MCF 10A (cell line): ENCODE measurements around the gene IRF2BP1. TPM values are rescaled to one million over a fixed set of nuclear protein-coding genes. Genes with fewer than 3 reads are reported as not detected.

Experiments used
- BruUV-seq: library from RNA; stranded (reverse); fragments of 400-500 nt; replicated peaks from 2 replicates; lab custom pipeline; 2021; lab: Mats Ljungman, UMichigan
- CTCF ChIA-PET: fragments of 300-600 bp; sonication (Branson Sonifier 250); formaldehyde crosslinking; extraction: SDS; loops from one replicate; lab custom pipeline; 2021; ENCODE audit warnings: antibody characterized with exemption, inconsistent platforms; lab: Yijun Ruan, JAX
- POLR2A ChIA-PET: fragments of 300-600, 350-650 bp; sonication (Branson Sonifier 250); formaldehyde crosslinking; extraction: SDS; loops from one replicate; lab custom pipeline; 2020; ENCODE audit warnings: antibody characterized with exemption, inconsistent platforms; lab: Yijun Ruan, JAX
- DNase-seq: peaks from one replicate; pipeline ENCODE4 v3.0.0-alpha.2; 2018; ENCODE audit not compliant: unreplicated experiment
- H3K27ac Mint-ChIP-seq: one replicate; pipeline ENCODE4 v1.8.0; 2022; ENCODE audit warnings: mild to moderate bottlenecking, low read depth, mixed read lengths; ENCODE audit not compliant: unreplicated experiment
- H3K27me3 Mint-ChIP-seq: one replicate; pipeline ENCODE4 v1.8.0; 2022; ENCODE audit warnings: mixed read lengths; ENCODE audit not compliant: insufficient read depth, unreplicated experiment
- H3K36me3 Mint-ChIP-seq: one replicate; pipeline ENCODE4 v1.8.0; 2022; ENCODE audit warnings: mild to moderate bottlenecking, moderate library complexity, mixed read lengths; ENCODE audit not compliant: insufficient read depth, unreplicated experiment
- H3K4me1 Mint-ChIP-seq: one replicate; pipeline ENCODE4 v1.8.0; 2022; ENCODE audit warnings: mixed read lengths; ENCODE audit not compliant: insufficient read depth, unreplicated experiment
- H3K4me3 Mint-ChIP-seq: one replicate; pipeline ENCODE4 v1.8.0; 2022; ENCODE audit warnings: mild to moderate bottlenecking, moderate library complexity, mixed read lengths; ENCODE audit not compliant: unreplicated experiment
- H3K9me3 Mint-ChIP-seq: one replicate; pipeline ENCODE4 v1.8.0; 2022; ENCODE audit warnings: mixed read lengths; ENCODE audit not compliant: unreplicated experiment
- intact Hi-C: fragments of 100-400 bp; cut with micrococcal nuclease; formaldehyde crosslinking; loops from 2 replicates; pipeline ENCODE4 v1.14.1; 2022
- total RNA-seq: library from RNA; stranded (reverse); gene quantifications from 2 replicates; pipeline ENCODE4 v1.2.3, GENCODE V29; 2022
- TF ChIP-seq, protein P1 (sequence below): fragments of 200-600 bp; IDR thresholded peaks from one replicate; pipeline ENCODE4 v1.8.0; 2022; ENCODE audit warnings: antibody characterized with exemption, mild to moderate bottlenecking; ENCODE audit not compliant: unreplicated experiment

Gene IRF2BP1
- total RNA-seq, 1 experiment from 2014 or later = 18.1 TPM

DNA sequence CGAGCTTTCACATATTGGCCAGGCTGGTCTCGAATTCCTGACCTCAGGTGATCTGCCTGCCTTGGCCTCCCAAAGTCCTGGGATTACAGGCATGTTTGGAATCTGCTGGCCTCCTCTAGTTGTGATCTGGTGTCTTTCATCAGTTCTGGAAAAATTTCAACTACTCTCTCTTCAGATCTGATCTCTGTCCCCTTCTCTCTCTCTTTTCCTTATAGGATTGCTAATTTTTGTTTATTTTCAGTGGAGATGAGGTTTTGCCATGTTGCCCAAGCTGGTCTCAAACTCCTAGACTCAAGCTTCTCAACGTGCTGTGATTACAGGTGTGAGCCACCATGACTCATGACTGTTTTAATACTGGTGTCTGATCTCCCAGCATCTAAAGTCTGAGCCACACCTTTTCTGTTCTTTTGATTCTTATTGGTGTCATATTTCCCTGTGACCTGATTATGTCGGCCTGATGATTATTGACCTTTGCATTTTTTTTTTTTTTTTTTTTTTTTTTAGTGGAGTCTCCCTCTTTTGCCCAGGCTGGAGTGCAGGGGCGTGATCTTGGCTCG is 39.0 kb upstream of the IRF2BP1 start:
- H3K27ac Mint-ChIP-seq = no peak overlapping the region
- peaks cover 17% of the 10 kb centered on the region for H3K4me1 Mint-ChIP-seq
- H3K9me3 Mint-ChIP-seq = no peaks in the 10 kb centered on the region
- BruUV-seq = no TSS peak
- H3K27me3 Mint-ChIP-seq = peaks cover 7% of the 10 kb centered on the region
- CTCF ChIA-PET = no interaction called here
- TF ChIP-seq, protein P1, sequence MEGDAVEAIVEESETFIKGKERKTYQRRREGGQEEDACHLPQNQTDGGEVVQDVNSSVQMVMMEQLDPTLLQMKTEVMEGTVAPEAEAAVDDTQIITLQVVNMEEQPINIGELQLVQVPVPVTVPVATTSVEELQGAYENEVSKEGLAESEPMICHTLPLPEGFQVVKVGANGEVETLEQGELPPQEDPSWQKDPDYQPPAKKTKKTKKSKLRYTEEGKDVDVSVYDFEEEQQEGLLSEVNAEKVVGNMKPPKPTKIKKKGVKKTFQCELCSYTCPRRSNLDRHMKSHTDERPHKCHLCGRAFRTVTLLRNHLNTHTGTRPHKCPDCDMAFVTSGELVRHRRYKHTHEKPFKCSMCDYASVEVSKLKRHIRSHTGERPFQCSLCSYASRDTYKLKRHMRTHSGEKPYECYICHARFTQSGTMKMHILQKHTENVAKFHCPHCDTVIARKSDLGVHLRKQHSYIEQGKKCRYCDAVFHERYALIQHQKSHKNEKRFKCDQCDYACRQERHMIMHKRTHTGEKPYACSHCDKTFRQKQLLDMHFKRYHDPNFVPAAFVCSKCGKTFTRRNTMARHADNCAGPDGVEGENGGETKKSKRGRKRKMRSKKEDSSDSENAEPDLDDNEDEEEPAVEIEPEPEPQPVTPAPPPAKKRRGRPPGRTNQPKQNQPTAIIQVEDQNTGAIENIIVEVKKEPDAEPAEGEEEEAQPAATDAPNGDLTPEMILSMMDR = no peak
- intact Hi-C loops = no loop called here
- H3K4me3 Mint-ChIP-seq = no peak overlapping the region
- no peak for DNase-seq
- no peaks in the 10 kb centered on the region for H3K36me3 Mint-ChIP-seq
- POLR2A ChIA-PET = interaction anchor here (0.7 kb wide), 1 partner anchor 70 kb away, joined by 4 read pairs; the partner anchor contains the start of gene CCDC61

DNA sequence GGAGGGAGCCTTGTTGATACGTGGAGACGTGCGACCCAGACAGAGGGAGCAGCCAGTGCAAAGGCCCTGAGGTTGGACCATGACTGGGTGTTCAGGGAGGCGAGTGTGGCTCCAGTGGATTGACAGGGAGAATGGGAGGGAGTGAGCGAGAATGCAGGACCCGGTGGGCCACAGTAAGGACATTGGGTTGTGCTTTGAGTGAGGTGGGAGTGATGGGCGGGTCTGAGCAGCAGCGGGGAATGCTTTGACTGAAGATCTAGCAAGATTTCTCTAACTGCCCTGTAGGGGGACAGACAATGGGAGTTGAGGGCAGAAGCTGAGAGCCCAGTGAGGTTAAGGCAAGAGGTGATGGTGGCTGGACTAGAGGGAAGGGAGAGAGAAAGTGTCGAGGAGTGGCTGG is 36.3 kb upstream of the IRF2BP1 start:
- TF ChIP-seq, protein P1 = no peak
- ChIA-PET CTCF (no interaction called here), POLR2A (no interaction called here)
- no TSS peak for BruUV-seq
- Mint-ChIP-seq H3K9me3 (no peaks in the 10 kb centered on the region), H3K36me3 (no peaks in the 10 kb centered on the region), H3K4me3 (no peak overlapping the region), H3K27ac (no peak overlapping the region), H3K27me3 (peaks cover 15% of the 10 kb centered on the region), H3K4me1 (peaks cover 6% of the 10 kb centered on the region)
- intact Hi-C loops = no loop called here
- no peak for DNase-seq

DNA sequence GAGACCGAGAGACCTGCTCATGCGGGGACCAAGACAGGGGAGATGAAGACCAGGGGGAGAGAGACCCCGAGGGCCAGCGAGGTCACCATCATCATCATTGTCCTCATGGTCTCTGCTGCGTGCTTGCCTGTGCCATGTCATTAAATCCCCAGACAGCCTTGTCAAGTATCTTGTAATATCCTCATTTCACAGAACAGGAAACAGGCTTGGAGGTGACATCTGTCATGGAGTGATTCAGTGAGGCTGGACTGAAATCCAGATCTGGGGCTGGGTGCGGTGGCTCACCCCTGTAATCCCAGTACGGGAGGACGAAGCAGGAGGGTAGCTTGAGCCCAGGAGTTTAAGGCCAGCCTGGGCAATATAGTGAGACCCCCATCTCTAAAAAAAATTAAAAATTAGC is 34.5 kb upstream of the IRF2BP1 start:
- intact Hi-C loops = no loop called here
- no peak overlapping the region for H3K27ac Mint-ChIP-seq
- BruUV-seq = no TSS peak
- peaks cover 5% of the 10 kb centered on the region for H3K4me1 Mint-ChIP-seq
- POLR2A ChIA-PET = interaction anchor here (1.1 to 2.5 kb wide), 2 partner anchors 18 to 74 kb away, joined by 3 to 9 read pairs; partner anchors contain the start of genes CCDC61 and MYPOP
- H3K4me3 Mint-ChIP-seq = no peak overlapping the region
- peaks cover 25% of the 10 kb centered on the region for H3K27me3 Mint-ChIP-seq
- no peak for DNase-seq
- H3K9me3 Mint-ChIP-seq = no peaks in the 10 kb centered on the region
- TF ChIP-seq, protein P1 = no peak
- CTCF ChIA-PET = no interaction called here
- no peaks in the 10 kb centered on the region for H3K36me3 Mint-ChIP-seq

DNA sequence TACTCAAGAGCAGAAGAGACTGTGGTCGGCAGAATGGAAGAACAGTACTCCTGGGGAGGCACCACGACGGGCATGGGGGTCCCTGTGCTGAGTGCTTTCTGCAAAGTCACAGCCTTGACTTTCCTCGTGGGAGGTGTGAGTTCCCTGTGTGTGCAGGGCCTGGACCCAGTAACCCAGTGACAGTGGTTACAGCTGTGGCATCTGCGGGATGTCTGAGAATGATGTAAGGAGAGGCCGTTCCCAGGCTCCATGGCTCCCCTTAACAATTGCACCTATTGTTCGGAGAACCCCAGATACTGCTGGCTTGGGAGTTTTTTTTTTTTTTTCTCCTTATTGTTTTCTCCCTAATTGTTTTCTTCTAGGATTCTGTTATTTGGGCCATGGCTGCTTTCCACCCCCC is 33.7 kb upstream of the IRF2BP1 start:
- Mint-ChIP-seq H3K9me3 (no peaks in the 10 kb centered on the region), H3K27me3 (peaks cover 25% of the 10 kb centered on the region), H3K27ac (no peak overlapping the region), H3K4me1 (no peaks in the 10 kb centered on the region), H3K36me3 (no peaks in the 10 kb centered on the region), H3K4me3 (no peak overlapping the region)
- CTCF ChIA-PET = no interaction called here
- TF ChIP-seq, protein P1 = no peak
- DNase-seq = no peak
- POLR2A ChIA-PET = interaction anchor here (1.1 to 2.5 kb wide), 2 partner anchors 17 to 75 kb away, joined by 3 to 9 read pairs; partner anchors contain the start of genes CCDC61 and MYPOP
- BruUV-seq = no TSS peak
- intact Hi-C loops = no loop called here
